Measurements from ENCODE around the gene ATAT1. TPM values are rescaled to one million over a fixed set of nuclear protein-coding genes. Genes with fewer than 3 reads are reported as not detected.

ATAT1 gene
- total and polyA plus RNA-seq, 2 of the 13 experiments (the other 11 are each of a cell fraction or from before 2014, with no cell fraction given) = 9.2 to 23.6 TPM

DNA sequence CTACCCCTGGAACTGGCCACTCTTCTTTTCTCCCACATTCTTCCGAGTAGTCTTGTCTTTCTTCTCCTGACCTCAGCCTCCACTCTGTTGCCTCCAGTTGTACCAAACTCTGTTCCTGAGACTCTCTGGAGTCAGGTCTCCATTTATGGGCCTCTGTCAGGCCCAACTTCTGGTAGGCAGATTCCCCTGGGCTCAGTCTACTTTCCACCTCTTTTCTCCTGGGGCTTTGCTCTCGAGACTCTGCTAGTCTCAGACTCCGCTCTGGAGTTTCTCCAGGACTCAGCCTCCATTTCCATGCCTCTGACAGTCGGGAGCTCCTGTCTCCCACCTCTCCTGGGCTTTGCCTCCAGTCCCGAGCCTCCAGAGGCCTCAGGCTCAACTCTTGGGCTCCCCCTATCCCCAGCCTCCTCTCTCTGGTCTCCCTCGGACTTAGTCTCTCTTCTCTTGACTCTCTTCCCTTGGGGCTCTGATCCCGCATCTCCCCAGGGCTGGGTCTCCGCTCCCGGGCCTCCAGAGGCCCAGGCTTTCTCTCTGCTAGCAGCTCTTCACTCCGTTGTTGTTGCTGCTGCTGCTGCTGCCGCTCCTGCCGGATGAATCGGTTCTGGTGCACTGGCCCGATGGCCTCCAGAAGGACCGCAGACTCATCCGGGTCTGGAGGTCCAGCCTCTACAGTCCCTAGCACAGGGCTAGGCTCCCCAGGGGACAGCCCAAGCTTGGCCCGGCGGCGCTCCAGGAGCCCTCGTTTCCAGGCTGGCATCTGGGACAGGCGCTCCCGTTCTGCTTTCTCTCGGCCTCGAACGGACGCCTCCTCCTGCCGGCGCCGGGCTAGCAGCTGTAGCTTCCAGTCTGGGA, 58.7 kb downstream of the ATAT1 start:
- DNase-seq (ENCODE audit: low spot score) = no peak
- no peak for FAIRE-seq
- no peak for ATAC-seq
- peaks cover 71% of the 10 kb centered on the region for H3K4me1 ChIP-seq (ENCODE audit: insufficient read depth, low read length)
- no peak overlapping the region; the same call in 1 of the 2 replicates for H3K4me2 ChIP-seq (ENCODE audit: low read depth, low read length)
- H3K27ac ChIP-seq (ENCODE audit: extremely low read length, insufficient read depth, low read length) = no peak overlapping the region
- 93% methylated on average over 29 of the region's 29 CpGs for WGBS (ENCODE audit: low lambda C conversion rate)
- H3K36me3 ChIP-seq (replicated peaks in 1 of 2; ENCODE audit: control insufficient read depth in 1 of 2, insufficient read depth in 2 of 2, low read length in 2 of 2) = no peaks in the 10 kb centered on the region
- H3K9ac ChIP-seq (ENCODE audit: insufficient read depth, low read depth, low read length) = no peak overlapping the region
- in situ Hi-C loops (cut with HindIII; ENCODE audit: extremely low pct_ligation_motif_present, low pct_unique_long_range_greater_than_20kb) (loop anchor here (25.0 kb wide), 1 partner anchor 402 kb away; no protein-coding TSS in a partner anchor), intact Hi-C loops (cut with micrococcal nuclease; ENCODE audit: unreplicated experiment) (no loop called here)
- ChIA-PET POLR2A (interaction anchor here (2.5 kb wide), 1 partner anchor 37 kb away, joined by 10 read pairs; no protein-coding TSS in a partner anchor), CTCF (ENCODE audit: low intra/inter-chr PET ratio, low total read pairs) (interaction anchor here (1.0 kb wide), 1 partner anchor 37 kb away, joined by 4 read pairs; no protein-coding TSS in a partner anchor)
- BruUV-seq (replicated peaks) = no TSS peak
- H4K20me1 ChIP-seq (ENCODE audit: insufficient read depth, low read length) = no peaks in the 10 kb centered on the region
- no peak overlapping the region; a peak in 1 of 6 replicates for H3K4me3 ChIP-seq (replicated peaks in 1 of 3; ENCODE audit: insufficient read depth in 1 of 3, low read depth in 2 of 3, low read length in 3 of 3)
- no peaks in the 10 kb centered on the region for H3K27me3 ChIP-seq (ENCODE audit: control insufficient read depth in 1 of 2, insufficient read depth in 2 of 2, low read length in 2 of 2)
- H3K79me2 ChIP-seq (ENCODE audit: insufficient read depth, low read length) = no peaks in the 10 kb centered on the region
- H2AFZ ChIP-seq (ENCODE audit: low read length) = no peak overlapping the region
- H3K9me3 ChIP-seq (ENCODE audit: low read length) = no peaks in the 10 kb centered on the region
- peak; percentile 5; the same call in 1 of the 2 replicates for TF ChIP-seq ZNF263 (CRISPR knock-in tag; IDR thresholded peaks at IDR 0.05)
- TF ChIP-seq, protein P1, sequence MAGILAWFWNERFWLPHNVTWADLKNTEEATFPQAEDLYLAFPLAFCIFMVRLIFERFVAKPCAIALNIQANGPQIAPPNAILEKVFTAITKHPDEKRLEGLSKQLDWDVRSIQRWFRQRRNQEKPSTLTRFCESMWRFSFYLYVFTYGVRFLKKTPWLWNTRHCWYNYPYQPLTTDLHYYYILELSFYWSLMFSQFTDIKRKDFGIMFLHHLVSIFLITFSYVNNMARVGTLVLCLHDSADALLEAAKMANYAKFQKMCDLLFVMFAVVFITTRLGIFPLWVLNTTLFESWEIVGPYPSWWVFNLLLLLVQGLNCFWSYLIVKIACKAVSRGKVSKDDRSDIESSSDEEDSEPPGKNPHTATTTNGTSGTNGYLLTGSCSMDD (CRISPR knock-in tag; IDR thresholded peaks at IDR 0.05) = no peak
- no peak for TF ChIP-seq TRIM24 (CRISPR knock-in tag; IDR thresholded peaks at IDR 0.05)
- TF ChIP-seq, protein P2, sequence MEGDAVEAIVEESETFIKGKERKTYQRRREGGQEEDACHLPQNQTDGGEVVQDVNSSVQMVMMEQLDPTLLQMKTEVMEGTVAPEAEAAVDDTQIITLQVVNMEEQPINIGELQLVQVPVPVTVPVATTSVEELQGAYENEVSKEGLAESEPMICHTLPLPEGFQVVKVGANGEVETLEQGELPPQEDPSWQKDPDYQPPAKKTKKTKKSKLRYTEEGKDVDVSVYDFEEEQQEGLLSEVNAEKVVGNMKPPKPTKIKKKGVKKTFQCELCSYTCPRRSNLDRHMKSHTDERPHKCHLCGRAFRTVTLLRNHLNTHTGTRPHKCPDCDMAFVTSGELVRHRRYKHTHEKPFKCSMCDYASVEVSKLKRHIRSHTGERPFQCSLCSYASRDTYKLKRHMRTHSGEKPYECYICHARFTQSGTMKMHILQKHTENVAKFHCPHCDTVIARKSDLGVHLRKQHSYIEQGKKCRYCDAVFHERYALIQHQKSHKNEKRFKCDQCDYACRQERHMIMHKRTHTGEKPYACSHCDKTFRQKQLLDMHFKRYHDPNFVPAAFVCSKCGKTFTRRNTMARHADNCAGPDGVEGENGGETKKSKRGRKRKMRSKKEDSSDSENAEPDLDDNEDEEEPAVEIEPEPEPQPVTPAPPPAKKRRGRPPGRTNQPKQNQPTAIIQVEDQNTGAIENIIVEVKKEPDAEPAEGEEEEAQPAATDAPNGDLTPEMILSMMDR (CRISPR knock-in tag; IDR thresholded peaks at IDR 0.05) = 0 out of 2 replicates have a peak, but pooled peaks have one; percentile 16
- no peak for TF ChIP-seq ZNF878 (CRISPR knock-in tag; IDR thresholded peaks at IDR 0.05)
- no peak for TF ChIP-seq NKX3-1 (CRISPR knock-in tag; IDR thresholded peaks at IDR 0.05)
- TF ChIP-seq, protein P3, sequence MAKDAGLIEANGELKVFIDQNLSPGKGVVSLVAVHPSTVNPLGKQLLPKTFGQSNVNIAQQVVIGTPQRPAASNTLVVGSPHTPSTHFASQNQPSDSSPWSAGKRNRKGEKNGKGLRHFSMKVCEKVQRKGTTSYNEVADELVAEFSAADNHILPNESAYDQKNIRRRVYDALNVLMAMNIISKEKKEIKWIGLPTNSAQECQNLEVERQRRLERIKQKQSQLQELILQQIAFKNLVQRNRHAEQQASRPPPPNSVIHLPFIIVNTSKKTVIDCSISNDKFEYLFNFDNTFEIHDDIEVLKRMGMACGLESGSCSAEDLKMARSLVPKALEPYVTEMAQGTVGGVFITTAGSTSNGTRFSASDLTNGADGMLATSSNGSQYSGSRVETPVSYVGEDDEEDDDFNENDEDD (CRISPR knock-in tag; IDR thresholded peaks at IDR 0.05; ENCODE audit: borderline replicate concordance) = no peak
- TF ChIP-seq, protein P4, sequence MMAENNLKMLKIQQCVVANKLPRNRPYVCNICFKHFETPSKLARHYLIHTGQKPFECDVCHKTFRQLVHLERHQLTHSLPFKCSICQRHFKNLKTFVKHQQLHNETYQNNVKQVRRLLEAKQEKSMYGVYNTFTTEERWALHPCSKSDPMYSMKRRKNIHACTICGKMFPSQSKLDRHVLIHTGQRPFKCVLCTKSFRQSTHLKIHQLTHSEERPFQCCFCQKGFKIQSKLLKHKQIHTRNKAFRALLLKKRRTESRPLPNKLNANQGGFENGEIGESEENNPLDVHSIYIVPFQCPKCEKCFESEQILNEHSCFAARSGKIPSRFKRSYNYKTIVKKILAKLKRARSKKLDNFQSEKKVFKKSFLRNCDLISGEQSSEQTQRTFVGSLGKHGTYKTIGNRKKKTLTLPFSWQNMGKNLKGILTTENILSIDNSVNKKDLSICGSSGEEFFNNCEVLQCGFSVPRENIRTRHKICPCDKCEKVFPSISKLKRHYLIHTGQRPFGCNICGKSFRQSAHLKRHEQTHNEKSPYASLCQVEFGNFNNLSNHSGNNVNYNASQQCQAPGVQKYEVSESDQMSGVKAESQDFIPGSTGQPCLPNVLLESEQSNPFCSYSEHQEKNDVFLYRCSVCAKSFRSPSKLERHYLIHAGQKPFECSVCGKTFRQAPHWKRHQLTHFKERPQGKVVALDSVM (CRISPR knock-in tag; IDR thresholded peaks at IDR 0.05) = peak; percentile 91
- TF ChIP-seq, protein P5, sequence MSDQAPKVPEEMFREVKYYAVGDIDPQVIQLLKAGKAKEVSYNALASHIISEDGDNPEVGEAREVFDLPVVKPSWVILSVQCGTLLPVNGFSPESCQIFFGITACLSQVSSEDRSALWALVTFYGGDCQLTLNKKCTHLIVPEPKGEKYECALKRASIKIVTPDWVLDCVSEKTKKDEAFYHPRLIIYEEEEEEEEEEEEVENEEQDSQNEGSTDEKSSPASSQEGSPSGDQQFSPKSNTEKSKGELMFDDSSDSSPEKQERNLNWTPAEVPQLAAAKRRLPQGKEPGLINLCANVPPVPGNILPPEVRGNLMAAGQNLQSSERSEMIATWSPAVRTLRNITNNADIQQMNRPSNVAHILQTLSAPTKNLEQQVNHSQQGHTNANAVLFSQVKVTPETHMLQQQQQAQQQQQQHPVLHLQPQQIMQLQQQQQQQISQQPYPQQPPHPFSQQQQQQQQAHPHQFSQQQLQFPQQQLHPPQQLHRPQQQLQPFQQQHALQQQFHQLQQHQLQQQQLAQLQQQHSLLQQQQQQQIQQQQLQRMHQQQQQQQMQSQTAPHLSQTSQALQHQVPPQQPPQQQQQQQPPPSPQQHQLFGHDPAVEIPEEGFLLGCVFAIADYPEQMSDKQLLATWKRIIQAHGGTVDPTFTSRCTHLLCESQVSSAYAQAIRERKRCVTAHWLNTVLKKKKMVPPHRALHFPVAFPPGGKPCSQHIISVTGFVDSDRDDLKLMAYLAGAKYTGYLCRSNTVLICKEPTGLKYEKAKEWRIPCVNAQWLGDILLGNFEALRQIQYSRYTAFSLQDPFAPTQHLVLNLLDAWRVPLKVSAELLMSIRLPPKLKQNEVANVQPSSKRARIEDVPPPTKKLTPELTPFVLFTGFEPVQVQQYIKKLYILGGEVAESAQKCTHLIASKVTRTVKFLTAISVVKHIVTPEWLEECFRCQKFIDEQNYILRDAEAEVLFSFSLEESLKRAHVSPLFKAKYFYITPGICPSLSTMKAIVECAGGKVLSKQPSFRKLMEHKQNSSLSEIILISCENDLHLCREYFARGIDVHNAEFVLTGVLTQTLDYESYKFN (CRISPR knock-in tag; conservative IDR thresholded peaks at IDR 0.05) = no peak
